A549 (cell line): ENCODE data around the gene PDE6D. TPM values are rescaled to one million over a fixed set of nuclear protein-coding genes. Genes with fewer than 3 reads are reported as not detected.

Experiments used
- ATAC-seq, 2 experiments: fragments of 200-7000 bp in 1 of 2; fragments of >200 bp in 1 of 2; cut with Nextera tagmentation in 1 of 2; cut with Tn5 transposase in 1 of 2; 3 replicates each; pipeline versions ENCODE4 v1.8.0 to v1.9.1; 2018 to 2020; ENCODE audit warnings: mild to moderate bottlenecking in 1 of 2, moderate library complexity in 1 of 2
- CTCF ChIA-PET: fragments of 300-600 bp; sonication (Branson Sonifier 250); formaldehyde crosslinking; extraction: SDS; loops from one replicate; lab custom pipeline; 2021; ENCODE audit warnings: antibody characterized with exemption, inconsistent platforms; lab: Yijun Ruan, JAX
- POLR2A ChIA-PET: fragments of 350-600 bp; formaldehyde crosslinking; extraction: SDS; loops from one replicate; lab custom pipeline; 2021; ENCODE audit warnings: antibody characterized with exemption, inconsistent platforms; lab: Yijun Ruan, JAX
- DNase-seq, 2 experiments: peaks; one replicate each; pipeline versions ENCODE4 v3.0.0 to v3.0.0-alpha.2; 2011 to 2016; ENCODE audit warnings: low read depth in 1 of 2, low spot score in 1 of 2
- FAIRE-seq: peaks from 2 replicates; lab custom pipeline; 2011; peaks lifted over from hg19 to GRCh38; lab: Jason Lieb, UNC
- H3K27ac ChIP-seq, 2 experiments: fragments of >200 bp; sonication (Bioruptor Twin); formaldehyde crosslinking; 3 replicates each; pipeline ENCODE4 v1.5.1; 2016 to 2017
- H3K4me1 ChIP-seq: fragments of >200 bp; sonication (Bioruptor Twin); formaldehyde crosslinking; 3 replicates; pipeline ENCODE4 v1.6.1; 2016
- H3K4me2 ChIP-seq: fragments of >200 bp; sonication (Bioruptor Twin); formaldehyde crosslinking; 3 replicates; pipeline ENCODE4 v1.6.1; 2016
- H3K4me3 ChIP-seq: fragments of >200 bp; sonication (Bioruptor Twin); formaldehyde crosslinking; 3 replicates; pipeline ENCODE4 v1.5.1; 2016
- H3K9me3 ChIP-seq: fragments of >200 bp; sonication (Bioruptor Twin); formaldehyde crosslinking; 3 replicates; pipeline ENCODE4 v1.6.1; 2016
- BHLHE40 ChIP-seq: IDR thresholded peaks from 2 replicates; pipeline ENCODE4 v1.6.1; 2012; ENCODE audit warnings: low read depth, low read length, inconsistent platforms
- CBX8 ChIP-seq: fragments of 200-600 bp; sonication (generic); IDR thresholded peaks from 2 replicates; pipeline ENCODE4 v1.6.1; 2016
- CEBPB ChIP-seq, 2 experiments: fragments of >200 bp in 1 of 2; sonication (Bioruptor Twin) in 1 of 2; formaldehyde crosslinking in 1 of 2; IDR thresholded peaks; 2 replicates each; pipeline ENCODE4 v1.6.1; 2012 to 2016
- CHD2 ChIP-seq: fragments of 150-350 bp; IDR thresholded peaks from 2 replicates; pipeline ENCODE4 v1.6.1; 2014; ENCODE audit warnings: low read length; ENCODE audit not compliant: partially characterized antibody
- EP300 ChIP-seq, 2 experiments: fragments of >200 bp; sonication (Bioruptor Twin); formaldehyde crosslinking; IDR thresholded peaks; 2 replicates in 1 of 2; 3 replicates in 1 of 2; pipeline ENCODE4 v1.6.1; 2016 to 2017
- FOSB ChIP-seq: fragments of 250-450 bp; sonication (Bioruptor Pico); IDR thresholded peaks from 2 replicates; pipeline ENCODE4 v1.5.0; 2020; ENCODE audit warnings: mild to moderate bottlenecking, moderate library complexity
- HDAC2 ChIP-seq: fragments of 200-600 bp; sonication (generic); IDR thresholded peaks from 2 replicates; pipeline ENCODE4 v1.6.1; 2016
- HOXB13 ChIP-seq: fragments of 250-450 bp; sonication (Bioruptor Pico); IDR thresholded peaks from 2 replicates; pipeline ENCODE4 v1.5.0; 2020; ENCODE audit warnings: low read depth, mild to moderate bottlenecking, moderate library complexity
- JUN ChIP-seq, 2 experiments: fragments of >200 bp; sonication (Bioruptor Twin); formaldehyde crosslinking; IDR thresholded peaks; 2 replicates in 1 of 2; 3 replicates in 1 of 2; pipeline ENCODE4 v1.6.1; 2016 to 2017
- JUNB ChIP-seq: fragments of >200 bp; sonication (Bioruptor Twin); formaldehyde crosslinking; IDR thresholded peaks from 2 replicates; pipeline ENCODE4 v1.6.1; 2016
- KDM5A ChIP-seq: fragments of 200-600 bp; sonication (generic); IDR thresholded peaks from 2 replicates; pipeline ENCODE4 v1.6.1; 2016; ENCODE audit warnings: antibody characterized with exemption, mild to moderate bottlenecking
- MYC ChIP-seq: IDR thresholded peaks from 2 replicates; pipeline ENCODE4 v1.6.1; 2012; ENCODE audit warnings: mild to moderate bottlenecking, inconsistent platforms, low read length, improper control_type of control experiment, borderline replicate concordance
- NPAS2 ChIP-seq: fragments of 250-450 bp; sonication (Bioruptor Pico); IDR thresholded peaks from 2 replicates; pipeline ENCODE4 v1.8.0; 2022; ENCODE audit warnings: mild to moderate bottlenecking, moderate library complexity, borderline replicate concordance
- PHF8 ChIP-seq: fragments of 200-600 bp; sonication (generic); IDR thresholded peaks from 2 replicates; pipeline ENCODE4 v1.6.1; 2016; ENCODE audit warnings: low read depth, mild to moderate bottlenecking, antibody characterized with exemption, moderate library complexity, borderline replicate concordance
- RARB ChIP-seq: fragments of 250-450 bp; sonication (Bioruptor Pico); IDR thresholded peaks from 2 replicates; pipeline ENCODE4 v1.8.0; 2021; ENCODE audit warnings: mild to moderate bottlenecking, moderate library complexity
- SMC3 ChIP-seq: fragments of >200 bp; sonication (Bioruptor Twin); formaldehyde crosslinking; IDR thresholded peaks from 3 replicates; pipeline ENCODE4 v1.6.1; 2018; ENCODE audit warnings: inconsistent platforms
- SREBF2 ChIP-seq: fragments of 450-650 bp; IDR thresholded peaks from 2 replicates; pipeline ENCODE4 v1.6.1; 2014; ENCODE audit warnings: mild to moderate bottlenecking, moderate library complexity
- ZC3H11A ChIP-seq: fragments of 450-650 bp; IDR thresholded peaks from 2 replicates; pipeline ENCODE4 v1.6.1; 2014; ENCODE audit warnings: antibody characterized with exemption, mild to moderate bottlenecking
- ZFP36 ChIP-seq: fragments of 450-650 bp; IDR thresholded peaks from 2 replicates; pipeline ENCODE4 v1.6.1; 2014; ENCODE audit warnings: borderline replicate concordance; ENCODE audit not compliant: partially characterized antibody
- ZSCAN20 ChIP-seq: fragments of 250-450 bp; sonication (Bioruptor Pico); IDR thresholded peaks from 2 replicates; pipeline ENCODE4 v1.8.0; 2022; ENCODE audit warnings: mild to moderate bottlenecking, moderate library complexity
- WGBS: methylation state at CpG from one replicate; pipeline ENCODE4 v1.1.6; 2017; ENCODE audit errors: missing lambda C conversion rate; 5-methylcytosine and 5-hydroxymethylcytosine counted together
- polyA plus RNA-seq, 4 experiments: library from polyadenylated mRNA; depleted of rRNA in 3 of 4; stranded (reverse); fragments of >200 nt; fragmentation: RNase III in 1 of 4; extraction: RNeasy Plus Mini Kit Qiagen cat#74134 plus additional on column Dnase treatment in 1 of 4; gene quantifications; 2 replicates in 3 of 4; 3 replicates in 1 of 4; pipeline ENCODE4 v1.2.3, GENCODE V29; 2011 to 2017
- TF ChIP-seq, protein P1 (sequence below): IDR thresholded peaks from 2 replicates; pipeline ENCODE4 v1.6.1; 2012; ENCODE audit warnings: low read depth, borderline replicate concordance
- TF ChIP-seq, protein P2 (sequence below): fragments of >200 bp; sonication (Bioruptor Twin); formaldehyde crosslinking; IDR thresholded peaks from 3 replicates; pipeline ENCODE4 v1.6.1; 2016
- TF ChIP-seq, protein P3 (sequence below): IDR thresholded peaks from 2 replicates; pipeline ENCODE4 v1.6.1; 2012
- TF ChIP-seq, protein P4 (sequence below): fragments of 200-600 bp; sonication (generic); IDR thresholded peaks from 2 replicates; pipeline ENCODE4 v1.6.1; 2016; ENCODE audit warnings: antibody characterized with exemption, mild to moderate bottlenecking, moderate library complexity
- TF ChIP-seq, protein P5 (sequence below): fragments of 250-450 bp; sonication (Bioruptor Pico); IDR thresholded peaks from 2 replicates; pipeline ENCODE4 v1.5.0; 2020; ENCODE audit warnings: low read depth, mild to moderate bottlenecking, moderate library complexity
- TF ChIP-seq, protein P6 (sequence below): fragments of >200 bp; sonication (Bioruptor Twin); formaldehyde crosslinking; IDR thresholded peaks from 3 replicates; pipeline ENCODE4 v1.5.1; 2016

Gene PDE6D
- polyA plus RNA-seq, 2 of the 4 experiments (the other 2 are of a cell fraction) = 27.3 to 51.3 TPM

DNA sequence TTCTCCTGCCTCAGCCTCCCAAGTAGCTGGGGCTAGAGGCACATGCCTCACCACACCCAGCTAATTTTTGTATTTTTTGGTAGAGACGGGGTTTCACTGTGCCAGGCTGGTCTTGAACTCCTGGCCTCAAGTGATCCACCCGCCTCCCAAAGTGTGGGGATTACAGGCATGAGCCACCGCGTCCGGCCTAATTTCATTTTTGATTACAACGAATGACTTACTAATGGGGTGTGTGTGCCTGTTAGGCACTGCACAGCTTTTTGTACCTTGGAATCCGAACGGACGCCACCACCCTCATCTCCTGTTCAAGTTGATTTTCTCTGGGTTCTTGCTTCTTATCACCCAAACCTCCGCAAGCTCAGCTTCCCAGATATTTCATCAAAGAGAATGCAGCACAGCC is 55.6 kb downstream of the PDE6D start:
- no peaks in the 10 kb centered on the region for H3K9me3 ChIP-seq
- ChIA-PET CTCF (interaction anchor here (0.6 to 3.3 kb wide), 13 partner anchors 10 to 176 kb away, joined by 3 to 61 read pairs (median 4); no protein-coding TSS in a partner anchor), POLR2A (interaction anchor here (1.5 kb wide), 1 partner anchor 17 kb away, joined by 5 read pairs; the partner anchor contains the start of gene PTMA)
- no peak for ATAC-seq
- TF ChIP-seq, protein P1, sequence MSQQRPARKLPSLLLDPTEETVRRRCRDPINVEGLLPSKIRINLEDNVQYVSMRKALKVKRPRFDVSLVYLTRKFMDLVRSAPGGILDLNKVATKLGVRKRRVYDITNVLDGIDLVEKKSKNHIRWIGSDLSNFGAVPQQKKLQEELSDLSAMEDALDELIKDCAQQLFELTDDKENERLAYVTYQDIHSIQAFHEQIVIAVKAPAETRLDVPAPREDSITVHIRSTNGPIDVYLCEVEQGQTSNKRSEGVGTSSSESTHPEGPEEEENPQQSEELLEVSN = no peak
- TF ChIP-seq, protein P2, sequence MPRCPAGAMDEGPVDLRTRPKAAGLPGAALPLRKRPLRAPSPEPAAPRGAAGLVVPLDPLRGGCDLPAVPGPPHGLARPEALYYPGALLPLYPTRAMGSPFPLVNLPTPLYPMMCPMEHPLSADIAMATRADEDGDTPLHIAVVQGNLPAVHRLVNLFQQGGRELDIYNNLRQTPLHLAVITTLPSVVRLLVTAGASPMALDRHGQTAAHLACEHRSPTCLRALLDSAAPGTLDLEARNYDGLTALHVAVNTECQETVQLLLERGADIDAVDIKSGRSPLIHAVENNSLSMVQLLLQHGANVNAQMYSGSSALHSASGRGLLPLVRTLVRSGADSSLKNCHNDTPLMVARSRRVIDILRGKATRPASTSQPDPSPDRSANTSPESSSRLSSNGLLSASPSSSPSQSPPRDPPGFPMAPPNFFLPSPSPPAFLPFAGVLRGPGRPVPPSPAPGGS = no peak
- TF ChIP-seq, protein P3, sequence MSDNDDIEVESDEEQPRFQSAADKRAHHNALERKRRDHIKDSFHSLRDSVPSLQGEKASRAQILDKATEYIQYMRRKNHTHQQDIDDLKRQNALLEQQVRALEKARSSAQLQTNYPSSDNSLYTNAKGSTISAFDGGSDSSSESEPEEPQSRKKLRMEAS = no peak
- no peak for TF ChIP-seq NPAS2
- TF ChIP-seq ZC3H11A = no peak
- TF ChIP-seq CBX8 = no peak
- TF ChIP-seq CEBPB (IDR thresholded peaks at IDR 0.05) = no peak
- no peak for TF ChIP-seq ZFP36
- TF ChIP-seq FOSB (CRISPR knock-in tag) = no peak
- TF ChIP-seq, protein P4, sequence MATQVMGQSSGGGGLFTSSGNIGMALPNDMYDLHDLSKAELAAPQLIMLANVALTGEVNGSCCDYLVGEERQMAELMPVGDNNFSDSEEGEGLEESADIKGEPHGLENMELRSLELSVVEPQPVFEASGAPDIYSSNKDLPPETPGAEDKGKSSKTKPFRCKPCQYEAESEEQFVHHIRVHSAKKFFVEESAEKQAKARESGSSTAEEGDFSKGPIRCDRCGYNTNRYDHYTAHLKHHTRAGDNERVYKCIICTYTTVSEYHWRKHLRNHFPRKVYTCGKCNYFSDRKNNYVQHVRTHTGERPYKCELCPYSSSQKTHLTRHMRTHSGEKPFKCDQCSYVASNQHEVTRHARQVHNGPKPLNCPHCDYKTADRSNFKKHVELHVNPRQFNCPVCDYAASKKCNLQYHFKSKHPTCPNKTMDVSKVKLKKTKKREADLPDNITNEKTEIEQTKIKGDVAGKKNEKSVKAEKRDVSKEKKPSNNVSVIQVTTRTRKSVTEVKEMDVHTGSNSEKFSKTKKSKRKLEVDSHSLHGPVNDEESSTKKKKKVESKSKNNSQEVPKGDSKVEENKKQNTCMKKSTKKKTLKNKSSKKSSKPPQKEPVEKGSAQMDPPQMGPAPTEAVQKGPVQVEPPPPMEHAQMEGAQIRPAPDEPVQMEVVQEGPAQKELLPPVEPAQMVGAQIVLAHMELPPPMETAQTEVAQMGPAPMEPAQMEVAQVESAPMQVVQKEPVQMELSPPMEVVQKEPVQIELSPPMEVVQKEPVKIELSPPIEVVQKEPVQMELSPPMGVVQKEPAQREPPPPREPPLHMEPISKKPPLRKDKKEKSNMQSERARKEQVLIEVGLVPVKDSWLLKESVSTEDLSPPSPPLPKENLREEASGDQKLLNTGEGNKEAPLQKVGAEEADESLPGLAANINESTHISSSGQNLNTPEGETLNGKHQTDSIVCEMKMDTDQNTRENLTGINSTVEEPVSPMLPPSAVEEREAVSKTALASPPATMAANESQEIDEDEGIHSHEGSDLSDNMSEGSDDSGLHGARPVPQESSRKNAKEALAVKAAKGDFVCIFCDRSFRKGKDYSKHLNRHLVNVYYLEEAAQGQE = no peak
- TF ChIP-seq PHF8 = no peak
- TF ChIP-seq CHD2 = no peak
- TF ChIP-seq SREBF2 = no peak
- no peak for TF ChIP-seq SMC3
- TF ChIP-seq, protein P5, sequence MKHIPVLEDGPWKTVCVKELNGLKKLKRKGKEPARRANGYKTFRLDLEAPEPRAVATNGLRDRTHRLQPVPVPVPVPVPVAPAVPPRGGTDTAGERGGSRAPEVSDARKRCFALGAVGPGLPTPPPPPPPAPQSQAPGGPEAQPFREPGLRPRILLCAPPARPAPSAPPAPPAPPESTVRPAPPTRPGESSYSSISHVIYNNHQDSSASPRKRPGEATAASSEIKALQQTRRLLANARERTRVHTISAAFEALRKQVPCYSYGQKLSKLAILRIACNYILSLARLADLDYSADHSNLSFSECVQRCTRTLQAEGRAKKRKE = no peak
- TF ChIP-seq BHLHE40 = no peak
- no peaks in the 10 kb centered on the region for H3K4me1 ChIP-seq
- no peak for FAIRE-seq
- DNase-seq = no peak
- 90% methylated on average over 10 of the region's 10 CpGs for WGBS
- H3K4me2 ChIP-seq = no peak overlapping the region
- no peak overlapping the region for H3K4me3 ChIP-seq
- H3K27ac ChIP-seq = no peak overlapping the region

DNA sequence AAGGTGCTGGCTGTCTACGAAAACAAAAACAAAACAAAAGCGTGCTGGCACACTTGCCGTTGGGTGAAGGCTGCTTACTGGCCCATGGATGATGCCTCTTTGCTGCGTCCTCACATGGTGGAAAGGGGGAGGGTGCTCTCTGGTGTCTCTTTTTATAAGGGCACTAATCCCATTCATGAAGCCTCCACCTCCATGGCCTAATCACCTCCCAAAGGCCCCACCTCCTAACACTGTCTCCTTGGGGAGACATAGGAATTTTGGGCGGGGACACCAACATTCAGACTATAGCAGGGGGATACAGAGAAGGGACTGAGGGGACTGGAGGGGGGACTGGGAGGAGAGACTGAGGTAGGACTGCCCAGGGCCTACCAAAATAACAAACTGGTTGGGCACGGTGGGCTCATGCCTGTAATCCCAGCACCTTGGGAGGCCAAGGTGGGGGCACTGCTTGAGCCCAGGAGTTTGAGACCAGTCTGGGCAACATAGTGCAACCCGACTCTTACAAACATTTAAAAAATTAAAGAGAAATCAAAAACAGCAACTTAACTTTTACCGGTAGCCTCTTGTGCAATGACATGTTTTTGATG is 58.3 kb downstream of the PDE6D start:
- ChIA-PET CTCF (interaction anchor here (1.2 to 78.4 kb wide), 5 partner anchors 9 to 111 kb away, joined by 3 to 4158 read pairs (median 4); no protein-coding TSS in a partner anchor), POLR2A (no interaction called here)
- H3K4me2 ChIP-seq = no peak overlapping the region
- peaks cover 3% of the 10 kb centered on the region; the same call in 1 of the 3 replicates for H3K4me1 ChIP-seq
- H3K27ac ChIP-seq = no peak overlapping the region
- no peaks in the 10 kb centered on the region for H3K9me3 ChIP-seq
- WGBS = 93% methylated on average over 8 of the region's 8 CpGs
- DNase-seq (no peak), FAIRE-seq (no peak), ATAC-seq (no peak)
- no peak overlapping the region for H3K4me3 ChIP-seq
- TF ChIP-seq ZFP36 (no peak), CHD2 (no peak), JUN (IDR thresholded peaks at IDR 0.05) (no peak), RARB (CRISPR knock-in tag) (no peak), CEBPB (IDR thresholded peaks at IDR 0.05) (no peak), HDAC2 (no peak), HOXB13 (CRISPR knock-in tag) (no peak), NPAS2 (no peak), KDM5A (no peak), ZSCAN20 (no peak), CBX8 (no peak), EP300 (IDR thresholded peaks at IDR 0.05) (no peak), SREBF2 (no peak), JUNB (no peak), MYC (no peak)
- TF ChIP-seq, protein P6, sequence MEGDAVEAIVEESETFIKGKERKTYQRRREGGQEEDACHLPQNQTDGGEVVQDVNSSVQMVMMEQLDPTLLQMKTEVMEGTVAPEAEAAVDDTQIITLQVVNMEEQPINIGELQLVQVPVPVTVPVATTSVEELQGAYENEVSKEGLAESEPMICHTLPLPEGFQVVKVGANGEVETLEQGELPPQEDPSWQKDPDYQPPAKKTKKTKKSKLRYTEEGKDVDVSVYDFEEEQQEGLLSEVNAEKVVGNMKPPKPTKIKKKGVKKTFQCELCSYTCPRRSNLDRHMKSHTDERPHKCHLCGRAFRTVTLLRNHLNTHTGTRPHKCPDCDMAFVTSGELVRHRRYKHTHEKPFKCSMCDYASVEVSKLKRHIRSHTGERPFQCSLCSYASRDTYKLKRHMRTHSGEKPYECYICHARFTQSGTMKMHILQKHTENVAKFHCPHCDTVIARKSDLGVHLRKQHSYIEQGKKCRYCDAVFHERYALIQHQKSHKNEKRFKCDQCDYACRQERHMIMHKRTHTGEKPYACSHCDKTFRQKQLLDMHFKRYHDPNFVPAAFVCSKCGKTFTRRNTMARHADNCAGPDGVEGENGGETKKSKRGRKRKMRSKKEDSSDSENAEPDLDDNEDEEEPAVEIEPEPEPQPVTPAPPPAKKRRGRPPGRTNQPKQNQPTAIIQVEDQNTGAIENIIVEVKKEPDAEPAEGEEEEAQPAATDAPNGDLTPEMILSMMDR = no peak
- TF ChIP-seq, protein P3 = no peak
- TF ChIP-seq, all 56 proteins: peak for 0
